CD4-positive, alpha-beta T cell (primary cell): Measurements from ENCODE around the gene CACUL1. TPM values are rescaled to one million over a fixed set of nuclear protein-coding genes. Genes with fewer than 3 reads are reported as not detected.

ENCODE experiments used
- ATAC-seq: fragments of 200-7000 bp; cut with Tn5 transposase; one replicate; pipeline ENCODE4 v1.10.0; 2022; ENCODE audit warnings: mild to moderate bottlenecking; ENCODE audit not compliant: poor library complexity
- CTCF ChIA-PET: fragments of 350-600 bp; sonication (Branson Sonifier 250); formaldehyde crosslinking; loops from one replicate; lab custom pipeline; 2021; ENCODE audit warnings: antibody characterized with exemption, inconsistent platforms; lab: Charles Lee
- POLR2A ChIA-PET: fragments of 350-600 bp; sonication (Branson Sonifier 250); formaldehyde crosslinking; loops from one replicate; lab custom pipeline; 2021; ENCODE audit warnings: antibody characterized with exemption, inconsistent platforms; lab: Charles Lee
- DNase-seq, 14 experiments: peaks; one replicate each; pipeline ENCODE4 v3.0.0-alpha.2; 2013 to 2020; ENCODE audit warnings: mixed read lengths in 2 of 14
- H3K27ac ChIP-seq, 2 donors: one replicate each; pipeline versions ENCODE4 v1.5.1 to v1.7.0; 2013; ENCODE audit warnings: low read length in 2 of 2, low read depth in 1 of 2, mild to moderate bottlenecking in 1 of 2
- H3K27me3 ChIP-seq, 2 experiments: 1 replicate in 1 of 2; 2 replicates in 1 of 2; pipeline versions ENCODE4 v1.6.1 to v1.7.0; 2013; ENCODE audit warnings: low read length in 2 of 2, control low read depth in 1 of 2, mild to moderate bottlenecking in 1 of 2, moderate library complexity in 1 of 2; ENCODE audit not compliant: insufficient read depth in 2 of 2, control insufficient read depth in 1 of 2
- H3K36me3 ChIP-seq: one replicate; pipeline ENCODE4 v1.6.1; 2013; ENCODE audit warnings: low read length, control low read depth; ENCODE audit not compliant: insufficient read depth
- H3K4me1 ChIP-seq: one replicate; pipeline ENCODE4 v1.6.1; 2013; ENCODE audit warnings: low read length, control low read depth; ENCODE audit not compliant: insufficient read depth
- H3K4me3 ChIP-seq: one replicate; pipeline ENCODE4 v1.5.1; 2013; ENCODE audit warnings: mild to moderate bottlenecking, low read length, moderate library complexity
- H3K9me3 ChIP-seq, 2 experiments: 1 replicate in 1 of 2; 2 replicates in 1 of 2; pipeline versions ENCODE4 v1.6.1 to v1.7.0; 2013; ENCODE audit warnings: low read length in 2 of 2, mild to moderate bottlenecking in 2 of 2, control low read depth in 1 of 2, moderate library complexity in 1 of 2; ENCODE audit not compliant: control insufficient read depth in 1 of 2, insufficient read depth in 1 of 2
- H3K27ac Mint-ChIP-seq: one replicate; pipeline ENCODE4 v1.8.0; 2020; ENCODE audit warnings: mixed read lengths
- H3K27me3 Mint-ChIP-seq: one replicate; pipeline ENCODE4 v1.8.0; 2021; ENCODE audit warnings: mixed read lengths
- H3K36me3 Mint-ChIP-seq: one replicate; pipeline ENCODE4 v1.8.0; 2021; ENCODE audit warnings: low read depth, mixed read lengths
- H3K4me1 Mint-ChIP-seq: one replicate; pipeline ENCODE4 v1.8.0; 2021; ENCODE audit warnings: low read depth, mixed read lengths
- H3K4me3 Mint-ChIP-seq: one replicate; pipeline ENCODE4 v1.8.0; 2020; ENCODE audit warnings: mild to moderate bottlenecking, mixed read lengths
- H3K9me3 Mint-ChIP-seq: one replicate; pipeline ENCODE4 v1.8.0; 2020; ENCODE audit warnings: mixed read lengths
- intact Hi-C, 2 experiments: fragments of 100-400 bp; cut with DNase I in 1 of 2; cut with micrococcal nuclease in 1 of 2; formaldehyde crosslinking; loops; one replicate each; pipeline versions ENCODE4 v1.15.1 to v1.9.0; 2023 to 2025; cut with DNase I, micrococcal nuclease
- total RNA-seq, 174 experiments: library from RNA in 2 of 174; stranded (reverse) in 2 of 174; gene quantifications; one replicate each; pipeline ENCODE4 v1.2.3 and lab custom pipeline; 2021 to 2026
- TF ChIP-seq, protein P1 (sequence below): fragments of 200-600 bp; IDR thresholded peaks from one replicate; pipeline ENCODE4 v1.8.0; 2022; ENCODE audit warnings: antibody characterized with exemption, mild to moderate bottlenecking

Gene CACUL1
- total RNA-seq, 2 experiments from 2014 or later, result 36.7 to 37.4 TPM

- no peaks in the 10 kb centered on the region for H3K36me3 ChIP-seq
- no peak for DNase-seq
- H3K27ac ChIP-seq, result no peak overlapping the region
- H3K27me3 ChIP-seq, result no peaks in the 10 kb centered on the region
- peaks cover 28% of the 10 kb centered on the region for H3K4me1 ChIP-seq
- no peak overlapping the region for H3K4me3 ChIP-seq
- peaks cover 61% of the 10 kb centered on the region for H3K4me1 Mint-ChIP-seq
- H3K9me3 Mint-ChIP-seq, result no peaks in the 10 kb centered on the region
- ChIA-PET POLR2A (no interaction called here), CTCF (no interaction called here)
- no peak overlapping the region for H3K27ac Mint-ChIP-seq
- intact Hi-C loops, result loop anchor here in 1 of 2 experiments (2.0 kb wide), 1 partner anchor 16 kb away; no protein-coding TSS in a partner anchor
- H3K4me3 Mint-ChIP-seq, result no peak overlapping the region
- ATAC-seq, result no peak
- no peaks in the 10 kb centered on the region for H3K9me3 ChIP-seq
- H3K36me3 Mint-ChIP-seq, result no peaks in the 10 kb centered on the region
- no peaks in the 10 kb centered on the region for H3K27me3 Mint-ChIP-seq
- TF ChIP-seq, protein P1, sequence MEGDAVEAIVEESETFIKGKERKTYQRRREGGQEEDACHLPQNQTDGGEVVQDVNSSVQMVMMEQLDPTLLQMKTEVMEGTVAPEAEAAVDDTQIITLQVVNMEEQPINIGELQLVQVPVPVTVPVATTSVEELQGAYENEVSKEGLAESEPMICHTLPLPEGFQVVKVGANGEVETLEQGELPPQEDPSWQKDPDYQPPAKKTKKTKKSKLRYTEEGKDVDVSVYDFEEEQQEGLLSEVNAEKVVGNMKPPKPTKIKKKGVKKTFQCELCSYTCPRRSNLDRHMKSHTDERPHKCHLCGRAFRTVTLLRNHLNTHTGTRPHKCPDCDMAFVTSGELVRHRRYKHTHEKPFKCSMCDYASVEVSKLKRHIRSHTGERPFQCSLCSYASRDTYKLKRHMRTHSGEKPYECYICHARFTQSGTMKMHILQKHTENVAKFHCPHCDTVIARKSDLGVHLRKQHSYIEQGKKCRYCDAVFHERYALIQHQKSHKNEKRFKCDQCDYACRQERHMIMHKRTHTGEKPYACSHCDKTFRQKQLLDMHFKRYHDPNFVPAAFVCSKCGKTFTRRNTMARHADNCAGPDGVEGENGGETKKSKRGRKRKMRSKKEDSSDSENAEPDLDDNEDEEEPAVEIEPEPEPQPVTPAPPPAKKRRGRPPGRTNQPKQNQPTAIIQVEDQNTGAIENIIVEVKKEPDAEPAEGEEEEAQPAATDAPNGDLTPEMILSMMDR, result no peak
Measured at GRCh38 chr10:118670472-118671124, 84.2 kb downstream of the CACUL1 start.

DNA sequence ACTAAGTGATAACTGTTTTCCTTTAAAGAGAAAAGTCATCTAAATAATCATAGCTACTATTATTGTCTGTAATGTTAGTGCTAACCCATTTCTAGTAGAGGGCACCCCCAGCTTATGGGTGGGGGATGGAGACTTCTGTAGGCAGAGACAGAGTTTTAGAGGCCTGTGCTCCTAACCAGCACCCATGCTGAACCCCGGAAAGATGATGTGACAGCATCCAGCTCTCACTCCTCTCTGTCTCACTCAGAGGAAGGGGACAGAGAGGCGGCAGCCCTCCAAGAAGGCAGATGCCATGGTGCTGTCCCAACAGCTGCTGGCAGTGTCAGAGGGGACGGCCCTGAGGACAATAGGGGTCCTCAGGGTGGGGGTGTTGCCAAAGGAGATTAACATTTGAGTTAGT lies 84.9 kb downstream of the CACUL1 start:
- POLR2A ChIA-PET, result interaction anchor here (1.2 kb wide), 2 partner anchors 15 to 29 kb away, joined by 3 read pairs; no protein-coding TSS in a partner anchor
- Mint-ChIP-seq H3K27ac (peak overlapping the region; percentile 59), H3K36me3 (no peaks in the 10 kb centered on the region), H3K27me3 (no peaks in the 10 kb centered on the region), H3K9me3 (no peaks in the 10 kb centered on the region), H3K4me1 (peaks cover 57% of the 10 kb centered on the region), H3K4me3 (no peak overlapping the region)
- peaks cover 28% of the 10 kb centered on the region for H3K4me1 ChIP-seq
- intact Hi-C loops, result loop anchor here in 1 of 2 experiments (2.0 kb wide), 1 partner anchor 17 kb away; no protein-coding TSS in a partner anchor
- DNase-seq (no peak), ATAC-seq (no peak)
- CTCF ChIA-PET, result no interaction called here
- TF ChIP-seq, protein P1, result no peak
- no peak overlapping the region for H3K27ac ChIP-seq
- H3K4me3 ChIP-seq, result no peak overlapping the region
- no peaks in the 10 kb centered on the region for H3K9me3 ChIP-seq
- H3K36me3 ChIP-seq, result no peaks in the 10 kb centered on the region
- H3K27me3 ChIP-seq, result no peaks in the 10 kb centered on the region

- intact Hi-C loops, result no loop called here
- no peaks in the 10 kb centered on the region for H3K27me3 ChIP-seq
- Mint-ChIP-seq H3K27me3 (no peaks in the 10 kb centered on the region), H3K4me1 (peaks cover 57% of the 10 kb centered on the region), H3K9me3 (no peaks in the 10 kb centered on the region), H3K36me3 (no peaks in the 10 kb centered on the region), H3K27ac (peak overlapping the region; percentile 59), H3K4me3 (peak overlapping the region; percentile 62)
- DNase-seq (peak in 3 of 14 experiments; percentile 11 to 18 (median 13)), ATAC-seq (peak; percentile 55)
- H3K4me1 ChIP-seq, result peaks cover 32% of the 10 kb centered on the region
- H3K9me3 ChIP-seq, result no peaks in the 10 kb centered on the region
- ChIA-PET POLR2A (interaction anchor here (0.6 to 1.2 kb wide), 3 partner anchors 16 to 475 kb away, joined by 3 read pairs; no protein-coding TSS in a partner anchor), CTCF (no interaction called here)
- no peak overlapping the region for H3K27ac ChIP-seq
- H3K36me3 ChIP-seq, result no peaks in the 10 kb centered on the region
- H3K4me3 ChIP-seq, result peak overlapping the region; percentile 16
- TF ChIP-seq, protein P1, result no peak
Measured at GRCh38 chr10:118669020-118669791, 85.6 kb downstream of the CACUL1 start.
